GM12891 (cell line): Measurements from ENCODE around the gene ZNF862.

Source experiments
- PAX5 ChIP-seq: IDR thresholded peaks from 2 replicates; pipeline ENCODE4 v1.6.1; 2011; ENCODE audit warnings: low read length, moderate library complexity, mild to moderate bottlenecking; ENCODE audit not compliant: insufficient read depth, severe bottlenecking
- POLR2A ChIP-seq: IDR thresholded peaks from 2 replicates; pipeline ENCODE4 v1.6.1; 2011; ENCODE audit warnings: low read depth, low read length, control low read depth
- POLR2AphosphoS5 ChIP-seq: IDR thresholded peaks from 2 replicates; pipeline ENCODE4 v1.6.1; 2011; ENCODE audit warnings: low read depth, low read length, control low read depth
- POU2F2 ChIP-seq: IDR thresholded peaks from 2 replicates; pipeline ENCODE4 v1.6.1; 2011; ENCODE audit warnings: low read depth, mild to moderate bottlenecking, control low read depth, low read length, moderate library complexity
- SPI1 ChIP-seq: IDR thresholded peaks from 2 replicates; pipeline ENCODE4 v1.6.1; 2011; ENCODE audit warnings: low read depth, low read length, control low read depth
- TAF1 ChIP-seq: IDR thresholded peaks from 2 replicates; pipeline ENCODE4 v1.6.1; 2011; ENCODE audit warnings: low read depth, low read length, control low read depth

DNA sequence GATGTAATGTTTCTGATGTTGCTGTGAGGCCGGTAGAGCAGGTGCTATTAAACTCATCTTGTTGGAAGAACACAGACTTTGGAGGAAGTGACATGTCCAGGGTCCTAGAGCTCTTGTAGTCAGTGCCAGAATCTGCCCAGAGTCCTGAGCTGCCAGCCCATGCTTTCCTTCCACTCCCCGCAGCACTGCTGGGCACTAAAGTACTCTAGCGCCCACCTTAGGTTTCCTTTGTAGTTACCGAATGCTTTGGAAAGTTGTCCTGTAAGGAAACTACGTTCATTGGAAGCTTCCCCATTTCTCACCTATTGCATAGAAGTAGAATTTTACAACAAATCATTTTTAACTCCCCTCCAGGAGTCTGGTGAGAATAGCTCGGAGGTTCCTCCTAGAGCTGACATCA is 11.0 kb downstream of the ZNF862 start:
- TF ChIP-seq TAF1: no peak
- TF ChIP-seq POLR2A: no peak
- no peak for TF ChIP-seq PAX5
- TF ChIP-seq POLR2AphosphoS5: no peak
- no peak for TF ChIP-seq POU2F2
- no peak for TF ChIP-seq SPI1
